Stimulated activated CD4-positive, alpha-beta T cell treated with anti-CD3 and anti-CD28 coated beads, Interleukin-12 subunit alpha, Interleukin-12 subunit beta, amount 100 ng/mL, for 24 hours (primary cell): ENCODE data around the gene HOXB3.
A peak's percentile ranks its signal among the peaks of the same experiment; 100 is the strongest.

Source experiments
- DNase-seq, 2 experiments: peaks; one replicate each; pipeline ENCODE4 v3.0.0-alpha.2; 2020; ENCODE audit warnings: low read depth in 2 of 2

HOXB3 gene

DNA sequence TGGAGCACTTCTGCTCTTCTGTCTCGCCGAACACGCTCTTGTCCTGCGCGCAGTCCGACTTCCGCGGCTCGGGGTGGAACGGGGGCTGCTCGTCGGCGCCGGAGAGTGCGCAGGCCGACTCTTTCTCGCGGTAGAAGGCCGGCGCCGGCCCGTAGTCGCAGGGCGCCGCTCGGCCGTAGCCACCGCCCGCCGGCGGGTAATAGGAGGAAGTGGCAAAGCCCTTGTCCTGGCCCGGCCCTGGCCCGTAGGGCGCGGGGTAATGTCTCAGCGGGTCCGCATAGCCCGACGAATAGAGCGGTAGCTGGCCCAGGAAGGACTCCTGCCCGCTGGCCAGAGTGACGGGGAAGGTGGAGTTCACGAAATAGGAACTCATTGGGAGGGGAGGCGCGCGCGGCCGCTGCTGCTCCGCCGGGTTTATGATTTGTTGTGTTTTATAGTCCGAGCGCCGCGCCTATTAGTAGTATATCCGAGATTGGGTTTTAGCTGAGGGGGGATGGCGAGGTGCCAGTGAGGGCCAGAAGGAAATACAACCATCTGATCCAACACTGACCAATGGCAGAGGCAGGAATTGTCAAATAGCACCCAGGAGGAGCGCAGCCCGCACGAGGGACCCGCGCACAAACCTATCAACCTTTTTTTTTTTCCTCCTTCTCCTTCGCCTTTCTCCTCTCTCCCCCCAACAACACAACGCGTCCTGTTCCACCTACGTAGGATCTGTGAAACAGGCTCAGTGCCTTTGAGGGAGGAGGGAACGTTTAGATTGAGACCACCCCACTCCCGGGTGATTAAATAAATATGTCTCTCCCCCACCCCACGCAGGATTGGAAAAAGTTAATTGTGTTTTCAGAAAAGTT is 8.0 kb upstream of the HOXB3 start:
- DNase-seq, result no peak

DNA sequence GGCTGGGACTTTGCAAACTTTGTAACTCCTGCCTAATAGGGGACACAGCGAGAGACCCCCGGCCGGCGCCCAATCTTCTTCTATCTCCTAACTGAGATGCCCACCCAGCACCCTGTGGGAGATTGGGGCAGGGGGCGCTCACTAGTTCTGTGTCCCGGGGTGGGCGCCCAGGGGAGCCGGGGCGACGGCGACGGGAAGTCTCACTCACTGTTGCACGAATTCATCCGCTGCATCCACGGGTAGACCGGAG is 7.4 kb upstream of the HOXB3 start:
- no peak for DNase-seq

DNA sequence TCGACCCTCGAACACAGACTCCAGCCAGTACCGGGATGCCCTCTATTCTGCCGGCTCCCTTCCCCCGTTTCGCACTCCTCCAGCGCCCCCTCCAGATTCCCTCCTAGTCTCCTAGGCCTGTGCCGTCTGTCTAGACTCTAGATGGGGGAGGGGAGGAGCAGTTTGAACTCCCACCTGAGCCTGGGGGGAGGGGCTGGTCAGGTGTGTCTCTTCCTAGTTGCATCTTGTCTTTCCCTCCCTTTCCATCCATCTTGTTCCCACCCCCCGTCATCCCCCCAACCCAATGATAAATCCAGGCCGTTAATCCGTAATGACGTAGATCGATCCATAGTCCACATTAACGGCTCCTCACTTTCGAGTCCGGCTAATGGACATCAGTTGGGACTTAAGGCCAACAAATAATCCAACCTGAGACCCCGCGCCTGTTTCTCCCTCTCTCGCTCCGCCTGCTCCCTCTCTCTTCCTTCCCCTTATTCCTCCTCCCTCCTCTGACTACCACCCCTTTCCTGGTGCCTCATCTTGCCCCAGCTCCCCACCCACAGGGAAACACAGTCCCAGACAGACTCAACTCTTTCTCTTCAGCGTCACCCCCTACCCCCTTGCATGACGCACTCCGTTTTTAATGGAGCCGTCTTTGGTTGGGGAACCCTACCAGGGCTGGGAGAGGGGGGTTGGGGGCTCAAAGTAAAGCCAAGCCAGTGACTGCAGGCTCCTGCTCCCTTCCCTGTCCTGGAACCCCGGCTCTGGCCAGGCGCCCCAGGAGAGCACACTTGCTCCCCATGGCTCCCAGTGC is 6.9 kb upstream of the HOXB3 start:
- DNase-seq, result no peak

DNA sequence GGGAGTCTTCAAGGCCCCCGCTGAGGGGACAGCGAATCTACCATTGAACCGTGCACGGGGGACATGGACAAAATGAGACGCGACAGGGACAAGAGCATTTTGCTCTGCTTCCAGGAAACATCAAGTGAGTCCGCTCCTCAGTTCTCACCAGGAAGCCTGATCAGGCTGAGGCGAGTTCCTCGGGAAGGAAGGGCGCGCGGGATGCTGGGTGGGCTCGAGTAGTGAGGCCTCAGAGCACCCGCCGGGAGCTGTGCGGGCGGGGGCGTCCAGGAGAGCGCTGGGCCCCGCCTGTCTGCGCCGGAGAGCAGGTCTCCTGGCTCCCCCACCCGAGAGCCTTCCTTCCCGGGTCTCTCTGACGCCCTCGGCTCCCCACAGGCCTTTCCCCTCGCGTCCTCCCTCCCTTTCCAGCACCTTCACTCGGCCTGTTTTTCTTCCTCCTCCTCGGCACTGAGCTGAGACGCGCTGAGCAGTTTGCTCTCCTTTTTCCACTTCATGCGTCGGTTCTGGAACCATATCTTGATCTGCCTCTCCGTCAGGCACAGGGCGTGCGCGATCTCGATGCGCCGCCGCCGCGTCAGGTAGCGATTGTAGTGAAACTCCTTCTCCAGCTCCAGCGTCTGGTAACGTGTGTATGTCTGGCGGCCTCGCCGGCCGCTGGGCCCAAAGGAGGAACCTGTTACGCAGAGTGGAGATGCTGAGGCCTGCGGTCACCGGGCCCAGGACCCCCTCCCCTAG is 6.1 kb upstream of the HOXB3 start:
- no peak for DNase-seq

DNA sequence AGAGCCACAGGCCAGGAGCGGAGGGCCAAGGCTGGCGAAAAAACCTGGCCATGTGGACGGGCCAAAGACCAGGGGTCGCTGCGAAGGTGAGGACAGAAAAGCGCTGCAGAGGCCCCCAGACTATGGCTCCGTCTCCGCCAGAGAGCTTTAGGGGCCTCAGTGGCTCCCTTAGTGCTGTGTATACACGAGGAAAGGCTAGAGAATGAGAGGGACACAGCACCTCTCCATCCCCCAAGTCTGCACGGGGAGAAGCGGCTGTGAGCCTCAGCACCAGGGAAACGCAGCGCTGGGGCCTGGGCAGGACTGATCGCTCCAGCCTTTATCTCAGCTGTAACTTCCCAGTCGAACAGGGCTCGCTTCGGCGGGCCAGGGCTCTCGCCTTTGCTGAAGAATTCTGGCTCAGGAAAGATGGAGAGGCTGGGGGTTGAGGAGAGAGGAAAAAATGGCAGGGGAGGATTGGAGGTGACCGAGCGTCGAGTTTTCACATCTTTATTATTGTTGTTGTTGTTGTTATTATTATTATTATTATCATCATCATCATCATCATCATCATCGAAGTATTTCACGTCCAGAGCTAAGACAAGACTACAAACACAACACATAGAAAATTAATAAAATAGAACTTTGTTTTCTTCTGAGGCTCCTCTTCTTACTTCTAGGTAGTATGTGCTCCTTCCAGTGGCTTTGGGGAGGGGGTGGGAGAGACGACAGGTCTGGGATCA is 5.4 kb upstream of the HOXB3 start:
- no peak for DNase-seq

DNA sequence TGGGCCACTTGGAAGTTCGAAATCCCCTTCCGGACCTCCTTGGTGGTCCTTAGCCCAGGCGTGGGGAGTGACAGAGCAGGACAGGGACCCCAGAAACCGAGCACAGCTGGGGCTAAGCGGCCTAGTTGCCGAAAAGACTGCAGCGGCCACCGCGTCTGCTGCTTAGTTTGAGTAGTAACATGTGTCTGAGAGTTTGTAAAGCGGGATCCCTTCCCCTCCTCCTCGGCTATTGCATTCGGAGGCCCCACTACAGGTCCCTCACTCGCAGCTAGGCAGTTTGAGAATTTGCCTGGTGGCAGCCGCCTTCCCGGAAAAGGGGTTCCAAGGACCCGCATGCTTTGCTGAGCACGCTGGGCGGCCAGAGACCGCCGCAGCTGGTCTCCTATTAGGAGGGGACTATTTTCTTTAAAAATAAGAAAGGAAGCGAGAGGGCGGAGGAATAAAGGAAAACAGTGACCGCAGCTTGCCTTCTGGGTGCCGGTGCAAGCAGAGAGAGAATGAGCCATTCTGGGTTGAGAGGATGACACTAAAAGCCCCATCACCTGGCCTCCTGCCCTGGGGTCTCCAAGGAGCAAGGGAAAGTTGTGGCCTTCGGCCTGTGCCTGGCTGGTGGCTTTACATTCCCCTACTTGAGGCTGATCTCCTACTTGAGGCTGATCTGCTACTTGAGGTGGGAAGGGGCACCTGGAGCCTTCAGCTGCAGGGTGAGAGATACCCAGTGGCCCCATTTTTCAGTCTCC is 4.7 kb upstream of the HOXB3 start:
- no peak for DNase-seq

DNA sequence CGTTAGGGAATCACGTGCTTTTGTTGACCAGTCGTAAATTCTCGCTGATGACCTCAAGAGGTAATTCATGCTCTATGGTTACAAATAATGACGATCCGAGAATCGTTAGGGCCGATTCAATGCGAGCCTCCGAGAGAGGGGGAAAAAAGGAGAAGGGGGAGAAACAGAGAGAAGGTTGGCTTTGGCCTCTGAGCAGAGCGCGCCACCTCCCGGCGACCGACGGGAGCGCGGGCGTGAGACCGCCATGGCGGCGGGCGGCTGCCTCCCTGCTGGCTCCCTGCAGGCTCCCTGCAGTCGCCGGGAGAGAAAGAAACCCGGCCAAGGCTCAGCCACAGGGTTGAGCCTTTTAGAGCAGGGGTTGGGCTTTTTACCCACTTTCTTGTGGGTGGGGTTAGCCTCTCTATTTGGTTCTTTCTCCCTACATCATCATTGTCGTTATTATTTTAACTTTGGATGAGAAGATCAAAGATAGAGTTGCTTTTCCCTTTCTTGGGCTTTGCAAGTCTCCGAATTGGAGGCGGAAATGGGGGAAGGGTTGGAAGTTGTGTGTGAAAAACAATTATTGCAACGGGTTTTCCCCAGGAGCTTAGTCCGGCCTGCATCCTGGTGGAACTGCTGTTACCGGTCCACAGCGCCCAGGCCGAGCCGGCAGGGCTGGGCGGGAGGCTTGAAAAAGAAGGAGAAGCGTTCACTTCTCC is 3.9 kb upstream of the HOXB3 start:
- peak; percentile 54 to 76 for DNase-seq

DNA sequence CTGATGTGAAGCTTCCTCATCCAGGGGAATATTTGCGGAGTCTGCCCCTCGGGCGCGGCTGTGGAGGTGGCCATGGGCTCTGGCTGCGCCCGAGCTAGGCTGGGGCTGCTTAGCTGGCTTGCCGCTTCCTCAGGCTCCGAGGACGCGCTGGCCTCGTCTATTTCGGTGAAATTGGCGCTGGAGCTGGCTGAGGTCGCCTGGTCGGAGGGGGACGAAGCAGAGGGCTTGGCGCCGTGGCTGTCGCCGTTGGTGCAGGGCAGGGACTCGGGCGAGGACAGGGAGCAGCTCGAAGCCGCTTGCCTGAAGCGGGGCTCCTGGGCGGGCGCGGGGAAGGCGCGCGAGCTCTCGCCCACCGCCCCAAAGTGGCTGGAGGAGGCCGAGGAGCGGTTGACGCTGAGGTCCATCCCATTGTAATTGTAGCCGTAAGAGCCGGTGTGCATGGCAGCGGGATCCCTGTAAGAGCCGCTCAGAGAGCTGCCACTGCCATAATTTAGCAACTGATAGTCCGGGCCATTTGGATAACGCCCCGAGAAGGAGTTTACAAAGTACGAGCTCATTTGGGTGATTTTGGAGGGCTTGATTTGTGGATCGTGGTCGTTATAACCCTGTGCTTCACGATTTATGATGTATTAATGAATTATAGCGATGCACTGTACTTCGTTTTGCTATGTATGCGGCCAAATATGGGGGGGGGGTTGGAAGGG is 3.2 kb upstream of the HOXB3 start, which contains the start of gene HOXB5:
Gene HOXB5 (minus strand): TSS at position 654 of the 704 bp plus-strand sequence. CDS start 97 bp downstream, at position 557.
- DNase-seq, result no peak

DNA sequence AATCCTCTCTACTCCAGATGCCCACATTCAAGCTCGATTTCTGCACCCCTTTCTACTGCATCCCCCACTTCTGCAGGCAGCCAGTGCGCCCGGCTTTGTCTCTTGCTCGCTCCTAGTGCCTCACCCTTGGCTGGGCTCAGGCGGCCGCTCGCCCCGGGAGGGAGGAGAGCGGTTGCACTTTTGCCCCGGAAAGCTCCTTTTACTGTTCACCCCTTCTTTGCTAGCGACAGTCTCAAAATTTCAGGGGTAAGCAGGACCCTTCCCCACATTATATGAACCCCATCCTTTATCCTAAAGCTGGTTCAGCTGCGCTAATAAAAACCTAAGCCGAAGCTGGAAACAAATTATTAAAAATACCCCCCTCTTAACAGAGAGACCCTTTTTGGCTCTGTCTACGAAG is 2.5 kb upstream of the HOXB3 start:
- DNase-seq, result no peak

DNA sequence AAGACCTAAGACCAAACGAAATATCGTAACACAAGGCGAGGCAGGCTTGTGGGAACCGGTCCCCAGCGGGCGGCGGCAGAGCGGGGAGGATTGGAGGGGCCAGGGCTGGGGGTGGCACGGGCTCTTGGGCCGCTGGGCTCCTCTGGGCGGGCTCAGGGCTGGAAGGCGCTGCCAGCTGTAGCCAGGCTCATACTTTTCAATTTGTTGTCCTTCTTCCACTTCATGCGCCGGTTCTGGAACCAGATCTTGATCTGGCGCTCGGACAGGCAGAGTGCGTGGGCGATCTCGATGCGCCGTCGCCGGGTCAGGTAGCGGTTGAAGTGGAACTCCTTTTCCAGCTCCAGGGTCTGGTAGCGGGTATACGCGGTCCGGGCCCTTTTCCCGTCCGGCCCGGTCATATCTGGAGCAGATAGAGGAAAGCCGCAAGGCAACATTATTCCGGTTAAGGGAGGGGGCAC is 2.0 kb upstream of the HOXB3 start:
- no peak for DNase-seq

DNA sequence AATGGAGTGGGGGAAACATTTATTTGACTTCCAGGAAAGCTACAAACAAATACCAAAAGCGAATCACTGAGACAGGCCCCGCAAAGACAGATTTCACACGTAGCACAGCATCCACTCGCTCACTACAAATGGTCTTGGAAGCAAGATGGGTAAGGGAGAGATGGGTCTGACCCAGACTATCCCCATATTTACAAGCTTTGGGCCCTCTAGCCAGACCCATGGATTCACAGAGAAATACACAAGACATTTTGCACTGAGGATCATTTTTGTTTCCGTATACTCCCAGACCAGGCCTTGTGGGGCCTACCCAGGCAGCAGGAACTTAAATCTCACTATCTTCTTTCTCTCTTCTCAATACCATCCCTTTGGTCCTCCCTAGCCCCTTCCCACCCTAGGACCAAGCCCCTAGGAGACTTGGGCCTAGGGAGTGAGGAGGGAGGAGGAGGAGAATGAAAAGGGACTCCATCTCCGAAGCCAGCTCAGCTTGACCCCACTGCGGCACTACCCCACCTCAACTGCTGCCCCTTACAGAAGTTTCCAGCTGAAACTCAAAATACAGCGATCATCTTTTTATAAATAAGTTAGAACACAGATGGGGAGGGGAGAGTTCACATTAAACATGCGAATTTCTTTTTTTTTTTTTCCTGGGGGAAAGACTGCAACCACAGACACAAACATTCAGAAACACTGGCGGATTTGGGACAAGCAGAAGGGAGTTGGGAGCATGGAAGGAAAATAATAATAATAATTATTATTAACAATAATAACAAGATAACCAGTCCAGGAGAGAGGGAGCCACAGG is 1.4 kb upstream of the HOXB3 start:
- no peak for DNase-seq

DNA sequence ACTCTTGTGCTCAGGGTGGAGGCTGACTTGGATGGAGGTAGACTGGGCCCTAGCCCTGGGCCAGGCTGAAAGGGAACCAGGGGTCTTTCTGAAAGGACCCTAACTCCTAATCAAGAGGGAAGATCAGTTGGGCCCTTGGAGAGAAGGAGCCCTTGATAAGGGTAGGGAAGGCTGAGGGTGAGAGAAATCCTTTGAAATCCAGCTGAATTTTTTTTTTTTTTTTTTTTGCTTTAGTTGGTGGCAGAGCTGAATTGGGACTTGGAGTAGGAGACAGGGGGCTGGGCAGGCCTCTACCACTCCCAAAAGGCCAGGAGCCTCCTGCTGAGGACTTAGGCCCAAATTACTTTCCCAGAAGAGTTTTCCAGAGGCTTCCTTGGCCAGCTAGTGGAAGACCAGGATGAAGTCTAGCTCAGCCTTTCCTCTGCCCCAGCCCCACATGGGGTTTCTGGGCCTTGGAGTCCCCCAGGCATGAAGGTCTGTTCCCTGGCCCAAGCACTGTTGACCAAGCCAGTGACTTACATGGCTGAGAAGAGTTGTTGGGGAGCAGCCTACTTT is 643 bp upstream of the HOXB3 start:
- no peak for DNase-seq

DNA sequence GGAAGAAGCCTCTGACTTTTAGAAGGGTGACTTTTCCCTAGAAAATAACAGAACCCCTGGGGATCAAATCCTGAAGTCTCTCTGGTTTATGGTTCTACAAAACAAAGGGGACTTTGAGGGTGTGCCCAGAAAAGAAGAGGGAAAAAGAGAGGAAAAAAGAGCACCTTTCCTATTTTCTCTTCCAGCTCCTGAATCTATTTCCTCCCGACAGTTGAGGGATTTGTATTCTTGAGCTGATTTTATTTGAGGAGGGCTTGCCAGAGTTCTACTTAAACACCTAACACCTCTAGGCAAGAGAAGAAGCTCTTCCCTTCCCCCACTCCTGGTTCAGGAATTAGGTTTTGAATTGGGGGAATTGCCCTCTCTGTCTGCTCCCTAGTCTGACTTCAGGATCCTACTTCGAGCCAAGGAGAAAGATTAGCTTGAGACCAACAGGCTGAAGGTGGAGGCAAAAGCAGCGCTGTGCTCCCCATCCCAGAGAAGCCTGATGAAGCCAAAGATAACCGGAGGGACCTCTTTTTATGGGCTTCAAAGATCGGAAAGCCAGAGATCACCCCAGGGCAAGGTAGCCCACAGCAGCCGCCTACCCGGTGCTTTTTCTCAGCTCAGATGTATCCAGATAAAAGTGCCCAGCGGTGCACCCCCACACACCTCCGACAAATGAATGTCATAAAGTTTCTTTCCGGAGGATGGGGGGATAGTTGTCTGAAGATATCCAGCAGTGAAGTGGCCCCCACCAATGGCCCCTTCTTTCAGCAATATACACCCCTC is 796 bp downstream of the HOXB3 start:
- no peak for DNase-seq

DNA sequence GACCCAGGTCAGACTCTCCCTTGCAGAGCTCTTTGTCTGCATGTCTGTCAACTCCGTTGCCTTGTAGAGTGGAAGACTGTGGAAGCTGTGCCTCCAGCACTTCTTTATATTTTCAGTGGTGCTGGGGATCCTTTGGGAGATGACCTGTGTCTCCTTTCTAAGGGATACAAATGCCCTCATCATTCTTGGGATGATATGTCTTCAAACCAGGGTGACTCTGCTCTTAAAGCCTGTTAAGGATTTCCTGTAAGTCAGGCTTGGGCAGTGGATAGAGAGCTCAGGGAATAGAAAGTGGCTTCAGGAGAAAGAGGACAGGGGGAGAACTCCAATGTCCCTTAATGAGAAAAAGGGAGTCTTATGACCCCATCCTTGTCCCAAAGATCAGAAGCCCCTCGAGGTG is 1.5 kb downstream of the HOXB3 start:
- DNase-seq, result no peak

DNA sequence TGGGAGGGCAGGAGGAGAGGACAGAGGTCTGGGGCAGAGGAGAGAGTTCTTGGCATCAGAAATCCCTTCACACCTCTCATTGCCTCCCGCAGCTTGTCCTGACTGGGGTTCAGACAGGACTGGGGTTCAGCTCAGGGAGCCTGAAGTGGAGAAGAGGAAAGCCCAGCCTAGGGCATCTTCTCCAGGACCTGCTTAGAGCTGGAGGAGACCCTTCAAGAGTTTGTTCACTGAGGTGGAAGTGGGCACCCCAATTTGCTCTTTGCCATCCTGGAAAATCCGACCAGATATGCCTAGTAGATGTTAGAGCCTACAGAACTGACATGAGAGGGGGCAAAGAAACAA is 2.0 kb downstream of the HOXB3 start:
- DNase-seq, result no peak

DNA sequence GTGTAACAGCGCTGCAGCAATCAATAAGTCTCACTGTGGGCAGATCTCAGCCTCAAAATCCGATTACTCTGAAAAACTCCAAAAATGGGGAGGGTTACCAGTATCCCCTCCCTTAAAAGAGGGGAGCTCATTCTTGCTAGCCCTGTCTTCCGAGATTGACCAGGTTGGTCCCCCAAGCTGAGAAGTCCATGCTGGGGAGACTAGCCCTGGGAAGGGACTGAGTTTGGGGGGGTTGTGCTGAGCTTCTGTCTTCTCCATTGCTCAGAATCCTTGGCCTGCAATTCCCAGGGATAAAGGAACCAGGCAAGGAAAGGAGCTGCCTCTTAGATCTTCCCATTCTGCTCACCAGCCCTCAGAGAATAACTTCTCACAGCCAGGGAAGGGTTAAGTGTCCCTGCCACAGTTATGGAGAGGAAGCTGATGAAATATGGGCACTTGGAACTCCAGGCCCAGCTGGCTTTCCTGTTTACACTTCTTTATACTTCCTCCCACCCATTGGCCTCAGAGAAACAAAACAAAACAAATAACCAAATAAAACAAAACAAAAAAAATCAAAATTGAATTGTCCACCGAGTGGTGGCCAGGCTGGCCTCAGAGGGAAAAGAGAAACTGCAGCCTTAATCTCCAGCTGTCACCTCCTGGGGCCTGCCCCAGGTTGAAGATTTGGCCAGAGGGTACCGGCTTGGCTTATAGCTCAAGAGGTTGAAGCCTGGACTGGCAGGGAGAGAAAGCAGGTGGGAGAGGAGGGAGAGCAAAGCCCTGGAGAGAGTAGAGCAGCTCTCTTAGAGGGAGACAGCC is 2.6 kb downstream of the HOXB3 start:
- no peak for DNase-seq
